Memory B cell (primary cell): Measurements from ENCODE around the gene MN1.

Experiments
- ATAC-seq: fragments of 150-1000 bp; cut with Tn5 transposase; 2 replicates; pipeline ENCODE4 v1.10.0; 2021; ENCODE audit warnings: low read depth, mild to moderate bottlenecking, moderate library complexity
- DNase-seq, 2 donors: peaks; one replicate each; pipeline ENCODE4 v3.0.0; 2022; ENCODE audit warnings: low spot score in 2 of 2
- H3K27ac Mint-ChIP-seq: one replicate; pipeline ENCODE4 v1.8.0; 2022; ENCODE audit warnings: mild to moderate bottlenecking, moderate library complexity, mixed read lengths
- H3K27me3 Mint-ChIP-seq: one replicate; pipeline ENCODE4 v1.8.0; 2022; ENCODE audit warnings: mixed read lengths
- H3K36me3 Mint-ChIP-seq: one replicate; pipeline ENCODE4 v1.8.0; 2022; ENCODE audit warnings: mild to moderate bottlenecking, mixed read lengths
- H3K4me1 Mint-ChIP-seq: one replicate; pipeline ENCODE4 v1.8.0; 2022; ENCODE audit warnings: mixed read lengths
- H3K4me3 Mint-ChIP-seq: one replicate; pipeline ENCODE4 v1.8.0; 2022; ENCODE audit warnings: mild to moderate bottlenecking, moderate library complexity, mixed read lengths
- H3K9me3 Mint-ChIP-seq: one replicate; pipeline ENCODE4 v1.8.0; 2022; ENCODE audit warnings: mixed read lengths

Gene MN1

DNA sequence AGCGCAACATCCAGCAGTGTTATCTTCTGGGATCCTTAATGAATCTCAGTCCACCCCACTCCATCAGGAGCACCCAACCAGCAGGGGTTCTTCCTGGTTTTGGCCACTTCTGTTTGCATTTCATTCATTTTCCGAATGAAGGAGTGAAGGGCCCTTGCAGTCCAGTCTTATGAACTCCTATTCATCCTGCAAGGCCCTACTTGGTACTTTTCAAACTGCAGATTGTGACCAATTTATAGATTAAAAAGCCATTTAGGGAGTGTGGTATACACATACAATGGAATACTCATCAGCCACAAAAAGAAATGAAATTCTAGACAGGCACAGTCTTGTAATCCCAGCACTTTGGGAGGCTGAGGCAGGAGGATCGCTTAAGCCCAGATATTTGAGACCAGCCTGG, 10.2 kb upstream of the MN1 start:
- ATAC-seq = no peak
- peaks cover 5% of the 10 kb centered on the region for H3K27me3 Mint-ChIP-seq
- H3K4me3 Mint-ChIP-seq = no peak overlapping the region
- no peaks in the 10 kb centered on the region for H3K9me3 Mint-ChIP-seq
- H3K4me1 Mint-ChIP-seq = no peaks in the 10 kb centered on the region
- H3K36me3 Mint-ChIP-seq = no peaks in the 10 kb centered on the region
- H3K27ac Mint-ChIP-seq = no peak overlapping the region
- no peak for DNase-seq

GRCh38 chr22:27810609-27811151, 9.1 kb upstream of the MN1 start:
- ATAC-seq (no peak), DNase-seq (no peak)
- Mint-ChIP-seq H3K36me3 (no peaks in the 10 kb centered on the region), H3K9me3 (no peaks in the 10 kb centered on the region), H3K4me3 (no peak overlapping the region), H3K27me3 (peaks cover 8% of the 10 kb centered on the region), H3K4me1 (no peaks in the 10 kb centered on the region), H3K27ac (no peak overlapping the region)

DNA sequence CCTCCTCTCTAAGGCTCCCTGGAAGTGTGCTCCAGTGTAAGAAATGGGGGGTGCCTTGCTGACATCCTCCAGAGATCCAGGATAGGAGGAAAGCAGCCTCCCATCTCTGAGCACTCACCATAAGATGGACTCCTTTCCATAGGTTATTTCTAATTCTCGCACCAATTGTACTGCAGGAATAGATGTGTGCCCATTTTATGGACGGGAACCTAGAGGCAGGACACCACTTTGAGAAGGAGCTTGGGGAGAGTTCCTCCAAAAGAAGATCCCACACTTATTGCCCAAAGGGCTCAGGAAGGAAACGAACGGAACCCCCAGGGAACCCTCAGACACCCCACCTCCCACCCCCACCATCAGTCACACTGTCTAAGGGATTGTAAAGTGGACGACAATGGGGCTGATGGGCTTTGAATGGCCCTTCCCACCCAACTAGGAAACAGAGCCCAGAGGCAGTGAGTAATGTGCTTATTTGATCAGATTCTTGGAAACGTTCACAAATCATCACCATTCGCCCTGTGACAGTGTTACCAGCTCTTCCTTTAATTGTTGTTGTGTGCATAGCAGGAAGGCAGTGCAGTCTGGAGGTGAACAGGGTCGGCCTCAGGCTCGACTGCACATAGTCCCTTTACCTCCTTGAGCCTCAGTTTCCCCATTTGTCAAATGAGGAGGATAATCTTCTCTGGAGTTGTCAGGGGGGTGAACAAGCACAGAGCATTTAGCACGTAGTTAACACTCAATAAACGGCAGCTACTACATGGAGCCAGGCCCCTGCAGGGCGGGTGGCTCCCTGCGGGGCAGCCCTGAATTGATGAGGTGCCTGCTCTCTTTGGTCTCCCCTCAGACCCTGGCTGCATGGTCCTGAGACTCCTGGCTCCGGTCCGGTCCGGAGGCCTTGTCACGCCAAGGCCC, 8.4 kb upstream of the MN1 start:
- Mint-ChIP-seq H3K4me3 (no peak overlapping the region), H3K36me3 (no peaks in the 10 kb centered on the region), H3K4me1 (peaks cover 7% of the 10 kb centered on the region), H3K27me3 (peaks cover 15% of the 10 kb centered on the region), H3K27ac (no peak overlapping the region), H3K9me3 (no peaks in the 10 kb centered on the region)
- no peak for ATAC-seq
- no peak for DNase-seq

DNA sequence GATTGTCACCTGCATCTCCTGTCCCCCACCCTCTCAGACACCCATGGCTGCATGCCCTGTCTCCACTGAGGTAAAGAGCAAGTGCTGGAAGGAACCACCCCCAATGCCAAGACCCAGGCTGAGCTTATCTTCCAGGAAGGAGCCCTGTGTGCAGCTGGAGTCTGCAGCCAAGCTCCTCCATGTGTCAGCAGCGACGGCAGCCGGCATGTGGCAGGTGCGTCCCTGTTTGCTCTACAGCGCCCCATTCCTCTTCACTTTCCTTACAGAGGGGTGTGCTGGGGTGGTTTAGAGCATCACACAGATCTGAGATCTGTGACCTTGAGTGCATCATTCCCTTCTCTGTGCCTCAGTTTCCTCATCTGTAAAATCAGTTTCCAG, 7.7 kb upstream of the MN1 start:
- no peak for DNase-seq
- ATAC-seq = no peak
- H3K36me3 Mint-ChIP-seq = no peaks in the 10 kb centered on the region
- peaks cover 17% of the 10 kb centered on the region for H3K27me3 Mint-ChIP-seq
- H3K4me1 Mint-ChIP-seq = peaks cover 9% of the 10 kb centered on the region
- no peak overlapping the region for H3K4me3 Mint-ChIP-seq
- no peak overlapping the region for H3K27ac Mint-ChIP-seq
- H3K9me3 Mint-ChIP-seq = no peaks in the 10 kb centered on the region

DNA sequence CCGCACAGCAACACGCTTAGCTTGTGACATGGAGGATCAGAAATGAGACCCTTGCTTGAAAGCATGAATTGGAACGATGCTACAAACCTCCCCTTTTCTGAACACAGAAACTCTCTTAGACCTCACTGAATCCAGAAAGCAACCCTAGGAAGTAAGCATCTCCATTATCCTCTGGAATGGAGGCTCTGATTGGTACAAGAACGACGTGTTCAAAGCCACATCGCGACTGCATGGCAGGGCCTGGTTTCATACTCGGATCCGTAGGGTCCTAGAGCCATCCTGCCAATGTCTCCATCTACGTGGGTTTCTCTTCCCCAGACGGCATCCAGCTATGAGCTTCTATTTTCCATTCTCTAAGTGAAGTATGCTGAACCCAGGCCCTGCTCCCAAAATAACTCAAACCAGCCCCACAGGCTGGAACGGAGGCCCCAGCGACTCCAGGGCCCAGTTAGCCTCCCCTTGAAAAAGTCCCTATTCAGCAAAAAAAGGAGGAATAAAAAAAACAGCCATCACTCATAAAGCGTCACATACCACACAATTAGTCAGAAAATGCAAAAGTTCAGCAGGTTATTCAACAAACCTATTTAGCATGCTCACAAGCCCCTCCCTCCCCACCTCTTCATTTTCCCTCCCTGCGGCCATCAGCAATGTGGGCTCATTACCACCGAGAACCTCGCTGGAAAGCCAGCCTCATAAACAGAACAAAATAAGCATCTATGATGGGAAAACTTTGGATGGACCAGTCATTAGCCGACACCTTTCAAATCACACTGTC, 7.1 kb upstream of the MN1 start:
- ATAC-seq (no peak), DNase-seq (no peak)
- H3K27me3 Mint-ChIP-seq = peaks cover 17% of the 10 kb centered on the region
- H3K4me3 Mint-ChIP-seq = no peak overlapping the region
- H3K36me3 Mint-ChIP-seq = no peaks in the 10 kb centered on the region
- H3K27ac Mint-ChIP-seq = no peak overlapping the region
- H3K4me1 Mint-ChIP-seq = peaks cover 9% of the 10 kb centered on the region
- no peaks in the 10 kb centered on the region for H3K9me3 Mint-ChIP-seq

- Mint-ChIP-seq H3K4me3 (no peak overlapping the region), H3K9me3 (no peaks in the 10 kb centered on the region), H3K4me1 (peaks cover 15% of the 10 kb centered on the region), H3K27me3 (peaks cover 17% of the 10 kb centered on the region), H3K27ac (no peak overlapping the region), H3K36me3 (no peaks in the 10 kb centered on the region)
- no peak for ATAC-seq
- no peak for DNase-seq
These were observed 4.3 kb upstream of the MN1 start for GRCh38 chr22:27805841-27806240.

GRCh38 chr22:27804470-27805297, 3.1 kb upstream of the MN1 start:
- no peaks in the 10 kb centered on the region for H3K9me3 Mint-ChIP-seq
- H3K27me3 Mint-ChIP-seq = peaks cover 17% of the 10 kb centered on the region
- H3K4me3 Mint-ChIP-seq = no peak overlapping the region
- H3K4me1 Mint-ChIP-seq = peaks cover 15% of the 10 kb centered on the region
- ATAC-seq (peak; percentile 48), DNase-seq (peak in 1 of 2 donors; percentile 30)
- no peaks in the 10 kb centered on the region for H3K36me3 Mint-ChIP-seq
- no peak overlapping the region for H3K27ac Mint-ChIP-seq

- no peak for DNase-seq
- Mint-ChIP-seq H3K4me3 (no peak overlapping the region), H3K36me3 (no peaks in the 10 kb centered on the region), H3K4me1 (peaks cover 15% of the 10 kb centered on the region), H3K27me3 (peaks cover 17% of the 10 kb centered on the region), H3K27ac (no peak overlapping the region), H3K9me3 (no peaks in the 10 kb centered on the region)
- ATAC-seq = no peak
These were observed 2.4 kb upstream of the MN1 start for GRCh38 chr22:27803841-27804415.

- ATAC-seq (peak; percentile 6), DNase-seq (no peak)
- Mint-ChIP-seq H3K36me3 (no peaks in the 10 kb centered on the region), H3K27me3 (peaks cover 16% of the 10 kb centered on the region), H3K4me1 (peaks cover 15% of the 10 kb centered on the region), H3K27ac (no peak overlapping the region), H3K4me3 (peak overlapping the region; percentile 82), H3K9me3 (no peaks in the 10 kb centered on the region)
These were observed 954 bp upstream of the MN1 start for GRCh38 chr22:27802346-27803073.

- no peaks in the 10 kb centered on the region for H3K9me3 Mint-ChIP-seq
- DNase-seq (peak; percentile 22 to 23), ATAC-seq (peak; percentile 50)
- H3K4me3 Mint-ChIP-seq = peak overlapping the region; percentile 82
- H3K27ac Mint-ChIP-seq = no peak overlapping the region
- no peaks in the 10 kb centered on the region for H3K36me3 Mint-ChIP-seq
- H3K27me3 Mint-ChIP-seq = peaks cover 15% of the 10 kb centered on the region
- peaks cover 15% of the 10 kb centered on the region for H3K4me1 Mint-ChIP-seq
These were observed 347 bp downstream of the MN1 start for GRCh38 chr22:27801202-27801615.

- Mint-ChIP-seq H3K4me1 (peaks cover 14% of the 10 kb centered on the region), H3K27ac (no peak overlapping the region), H3K36me3 (no peaks in the 10 kb centered on the region), H3K4me3 (peak overlapping the region; percentile 82), H3K9me3 (no peaks in the 10 kb centered on the region), H3K27me3 (peaks cover 11% of the 10 kb centered on the region)
- DNase-seq (no peak), ATAC-seq (peak; percentile 3)
These were observed 1.0 kb downstream of the MN1 start for GRCh38 chr22:27800250-27801201.

GRCh38 chr22:27799827-27800249, 1.7 kb downstream of the MN1 start:
- DNase-seq (no peak), ATAC-seq (no peak)
- Mint-ChIP-seq H3K4me3 (no peak overlapping the region), H3K27ac (no peak overlapping the region), H3K27me3 (peaks cover 5% of the 10 kb centered on the region), H3K9me3 (no peaks in the 10 kb centered on the region), H3K36me3 (no peaks in the 10 kb centered on the region), H3K4me1 (peaks cover 8% of the 10 kb centered on the region)
